T follicular helper cell (primary cell): ENCODE measurements around the gene EMILIN2.

Experiments used
- DNase-seq: peaks from one replicate; pipeline ENCODE4 v3.0.0-alpha.2; 2020; ENCODE audit warnings: low read depth

The EMILIN2 gene

DNA sequence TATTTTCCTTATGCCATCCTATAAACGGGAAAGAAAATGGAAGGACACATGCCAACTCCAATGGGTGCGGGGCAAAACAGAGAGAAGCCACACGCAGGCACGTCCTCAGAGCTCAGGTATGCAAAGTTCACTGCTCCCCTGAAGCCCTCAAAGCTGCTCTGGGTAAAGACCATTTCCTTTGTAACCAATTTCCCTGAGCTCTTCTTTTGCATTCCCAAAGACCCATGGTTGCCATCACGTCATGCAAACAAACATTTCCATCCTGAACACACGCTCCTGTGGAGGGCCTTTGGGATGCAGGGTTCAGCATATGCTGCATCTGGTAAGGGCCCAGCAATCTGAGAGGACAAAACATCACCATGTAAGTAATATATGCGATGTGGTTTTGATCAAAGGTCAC is 69.4 kb downstream of the EMILIN2 start:
- no peak for DNase-seq

DNA sequence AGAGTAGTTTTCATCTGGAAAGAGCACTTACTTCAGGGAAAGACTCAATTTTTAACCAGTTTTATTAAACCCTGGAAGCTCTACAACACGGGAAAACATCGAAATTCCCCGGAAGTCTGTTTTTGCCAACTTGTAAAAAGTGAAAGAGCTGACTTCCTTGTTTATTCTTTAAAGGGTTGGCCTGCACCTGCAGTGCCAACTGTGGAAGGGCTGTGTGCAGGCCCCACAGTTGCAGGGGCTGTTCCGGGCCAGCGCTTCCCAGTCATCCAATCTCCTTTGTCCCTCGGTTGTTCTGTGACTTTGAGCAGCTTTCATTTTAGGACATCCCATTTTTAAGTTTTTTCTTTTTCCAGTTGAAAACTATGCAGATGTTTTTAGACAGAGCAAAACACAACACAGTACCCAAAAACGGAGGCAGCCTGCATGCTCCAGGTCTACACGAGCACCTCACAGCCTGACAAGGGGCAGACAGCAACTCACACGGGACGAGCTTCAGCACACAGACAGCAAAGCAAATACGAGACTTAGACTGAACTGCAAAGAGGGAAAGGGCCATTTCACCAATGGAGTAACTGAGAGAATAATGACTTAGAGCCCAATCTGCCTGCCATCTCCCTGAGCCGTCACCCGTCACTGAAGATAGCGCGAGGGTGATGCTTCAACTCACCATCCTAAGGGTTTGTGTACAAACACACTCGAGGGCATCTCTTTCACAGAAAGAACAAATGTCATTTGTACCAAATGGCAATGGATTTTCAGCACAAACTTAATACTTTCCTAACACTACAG is 70.6 kb downstream of the EMILIN2 start:
- DNase-seq: no peak

DNA sequence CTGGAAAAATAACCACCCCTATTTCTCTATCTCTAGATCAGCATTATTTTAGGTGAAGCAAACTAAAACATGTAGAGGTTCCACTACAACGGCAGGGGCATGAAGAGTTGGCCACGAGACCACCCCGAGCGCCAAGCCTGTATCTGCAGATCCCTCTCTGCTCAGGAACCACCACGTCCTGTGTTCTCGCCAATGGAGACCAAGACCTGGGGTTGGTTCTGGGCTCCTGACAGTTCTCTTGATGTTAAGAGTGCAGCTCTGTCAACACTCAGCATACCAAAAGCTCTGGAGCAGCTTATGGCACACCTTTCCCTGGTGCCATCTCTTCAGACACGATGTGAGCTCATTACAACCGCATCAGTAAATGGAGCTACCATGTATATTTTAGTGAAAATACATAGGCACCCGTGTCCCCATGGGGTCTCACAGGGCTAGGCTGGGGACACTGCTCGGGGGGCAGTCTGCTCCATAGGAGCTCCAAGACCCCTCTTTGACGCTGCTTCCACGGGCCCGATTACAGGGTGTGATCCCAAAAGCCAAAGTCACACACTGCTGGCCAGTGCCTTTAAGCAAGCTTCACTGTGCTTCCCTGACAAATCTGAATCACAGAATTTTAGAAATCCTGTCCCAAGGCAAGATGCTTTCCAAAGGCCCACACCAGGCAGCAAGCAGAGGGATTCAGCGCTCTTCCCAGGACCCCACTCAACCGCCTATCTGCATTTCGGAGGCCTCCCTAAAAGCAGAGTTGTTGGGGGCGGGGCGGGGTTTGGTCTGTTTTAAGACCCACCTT is 72.2 kb downstream of the EMILIN2 start:
- DNase-seq: no peak

DNA sequence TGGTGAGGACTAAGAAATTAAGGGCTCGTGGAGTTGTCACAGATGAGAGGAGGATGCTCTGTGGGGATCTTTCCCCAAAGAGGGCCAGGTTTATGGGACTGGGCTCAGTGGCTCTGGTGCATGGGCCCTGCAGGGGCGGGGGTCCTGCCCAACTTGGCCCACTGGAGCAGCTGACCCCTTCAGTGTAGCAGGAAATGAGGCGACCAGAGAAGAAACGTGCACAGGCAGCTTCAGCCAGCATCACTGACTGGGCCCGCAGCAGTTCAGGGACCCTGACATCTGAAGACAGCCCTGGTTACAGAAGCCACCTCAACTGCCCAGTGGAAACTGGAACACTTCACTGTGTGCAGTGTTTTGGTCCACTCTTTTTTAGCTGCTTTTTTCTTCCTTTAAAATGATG is 72.8 kb downstream of the EMILIN2 start:
- DNase-seq: no peak

DNA sequence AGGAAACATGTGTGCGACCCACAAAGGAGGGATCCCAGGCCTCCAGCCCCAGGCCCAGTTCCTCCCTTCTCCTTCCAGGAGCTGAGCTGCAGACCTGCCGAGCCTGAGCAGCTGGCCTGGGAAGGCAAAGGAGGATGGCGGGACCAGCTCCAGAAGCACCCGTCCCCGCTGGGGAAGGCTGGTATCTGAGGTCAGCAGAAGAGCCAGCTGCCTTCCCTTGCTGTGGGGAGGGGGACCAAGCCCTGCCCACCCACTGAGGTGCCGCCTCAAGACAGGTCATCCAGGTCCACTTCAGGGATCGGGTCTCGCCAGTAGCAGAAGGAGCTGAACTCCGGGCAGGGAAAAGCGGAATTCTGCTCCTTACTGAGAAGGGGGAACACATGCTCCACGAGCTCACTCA is 73.2 kb downstream of the EMILIN2 start:
- no peak for DNase-seq

DNA sequence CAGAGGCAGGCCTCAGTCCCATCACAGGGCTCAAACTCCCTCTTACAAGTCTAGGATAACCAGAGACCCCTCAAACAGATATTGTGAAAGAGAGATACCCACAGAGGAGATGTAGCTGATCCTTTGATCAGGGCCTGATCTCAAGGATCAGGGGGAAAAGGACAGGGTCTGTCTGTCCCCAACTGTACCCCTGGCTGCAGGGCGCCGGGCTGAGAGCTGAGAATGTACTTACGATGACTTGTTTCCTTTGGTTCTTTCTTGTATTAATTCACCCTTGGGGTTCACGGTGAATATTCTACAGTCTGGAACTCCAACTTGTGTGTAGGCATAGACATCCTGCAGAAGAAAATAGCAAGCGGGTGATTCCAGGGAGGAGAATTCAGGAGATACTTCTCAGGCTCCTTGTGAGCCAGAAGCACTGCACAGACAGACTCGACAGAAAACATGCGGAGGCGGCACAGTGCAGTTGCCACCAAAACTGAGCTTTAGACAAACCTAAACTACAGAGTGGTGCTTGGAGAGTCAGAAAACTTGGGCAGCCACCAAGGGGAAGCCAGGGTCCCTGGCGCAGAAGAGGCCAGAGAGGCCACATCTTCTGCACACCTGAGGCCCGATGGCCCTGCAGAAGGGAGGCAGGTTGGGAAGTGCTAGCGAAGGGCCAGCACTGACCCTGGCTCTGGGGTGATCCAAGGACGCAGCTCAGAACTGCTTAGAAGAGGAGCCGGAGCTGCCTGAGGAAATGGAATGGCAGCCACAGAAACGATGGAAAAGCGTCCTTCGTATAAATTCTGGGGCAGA is 73.9 kb downstream of the EMILIN2 start:
- DNase-seq: no peak

DNA sequence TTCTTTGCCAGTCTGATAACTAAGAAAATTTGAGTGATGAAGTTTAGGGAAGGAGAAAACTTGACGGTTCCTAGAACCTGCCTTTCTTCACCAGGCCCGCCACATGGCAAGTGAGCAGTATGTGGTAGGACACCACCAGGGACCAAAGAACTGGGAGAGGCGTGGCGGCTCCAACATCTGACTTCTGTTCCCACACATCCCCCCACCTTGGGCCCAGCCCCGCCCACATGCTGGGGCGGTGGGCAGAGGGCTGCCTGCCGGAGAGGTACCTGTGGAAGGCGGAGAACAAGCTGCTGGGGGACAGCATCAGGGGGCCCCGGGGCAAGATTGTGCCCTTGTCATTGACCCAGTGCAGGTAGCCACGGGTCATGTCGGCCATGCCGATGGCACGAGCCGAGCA is 75.0 kb downstream of the EMILIN2 start:
- DNase-seq: no peak

DNA sequence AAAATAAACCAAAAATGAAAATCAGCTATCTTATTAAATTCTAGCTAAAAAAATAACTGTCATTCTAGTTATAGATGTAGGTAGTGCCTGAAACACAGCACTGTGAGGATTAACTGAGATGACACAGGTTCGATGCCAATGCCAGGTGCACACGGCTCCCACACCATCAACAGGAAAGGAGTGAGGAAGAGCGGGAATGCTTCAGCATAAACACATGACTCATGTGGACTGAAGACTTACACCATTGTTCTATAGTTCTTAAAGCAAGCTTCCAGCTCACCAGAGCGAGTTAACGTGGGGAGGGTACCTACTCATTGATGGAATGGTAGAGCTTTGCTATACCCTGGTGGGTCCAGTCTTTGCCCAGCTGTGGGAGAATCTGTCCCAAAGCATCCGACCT is 76.7 kb downstream of the EMILIN2 start:
- DNase-seq: no peak

DNA sequence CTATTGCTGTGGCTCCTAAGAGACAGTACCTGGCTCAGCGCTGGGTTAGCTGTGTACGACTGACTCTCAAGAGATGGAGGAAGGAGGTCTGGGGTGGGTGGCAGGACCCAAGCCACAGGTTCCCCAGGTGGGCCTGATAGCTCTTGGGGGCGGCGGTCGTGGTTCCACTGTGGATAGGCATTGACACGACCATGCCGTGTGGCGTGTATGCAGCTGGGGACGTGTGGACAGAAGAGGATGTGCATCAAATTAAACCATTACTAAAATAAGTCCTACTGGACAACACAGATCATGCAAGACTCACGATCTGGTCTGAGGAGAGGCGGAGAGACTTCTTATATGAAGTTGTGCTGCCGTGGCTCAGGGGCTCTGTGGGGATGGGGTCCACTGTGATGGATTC is 78.1 kb downstream of the EMILIN2 start:
- no peak for DNase-seq

DNA sequence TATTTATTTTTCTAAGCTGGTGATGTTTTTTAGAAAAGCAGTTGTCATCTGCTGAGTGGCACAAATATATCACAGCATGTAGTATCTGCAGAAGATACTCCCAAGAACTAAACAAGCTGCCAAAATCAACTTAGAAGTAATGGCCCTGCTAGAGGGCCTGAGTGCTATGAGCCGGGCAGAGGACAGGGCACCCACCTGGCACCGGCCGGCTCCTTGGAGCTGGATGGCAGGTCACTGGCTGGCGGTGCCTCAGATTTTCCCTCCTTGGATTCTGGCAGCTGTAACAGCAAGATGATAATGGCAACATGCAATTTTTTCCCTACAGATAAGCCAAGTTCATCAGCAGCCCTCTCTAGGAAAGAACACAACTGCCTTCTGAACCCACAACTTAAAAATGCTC is 79.7 kb downstream of the EMILIN2 start:
- DNase-seq: no peak

DNA sequence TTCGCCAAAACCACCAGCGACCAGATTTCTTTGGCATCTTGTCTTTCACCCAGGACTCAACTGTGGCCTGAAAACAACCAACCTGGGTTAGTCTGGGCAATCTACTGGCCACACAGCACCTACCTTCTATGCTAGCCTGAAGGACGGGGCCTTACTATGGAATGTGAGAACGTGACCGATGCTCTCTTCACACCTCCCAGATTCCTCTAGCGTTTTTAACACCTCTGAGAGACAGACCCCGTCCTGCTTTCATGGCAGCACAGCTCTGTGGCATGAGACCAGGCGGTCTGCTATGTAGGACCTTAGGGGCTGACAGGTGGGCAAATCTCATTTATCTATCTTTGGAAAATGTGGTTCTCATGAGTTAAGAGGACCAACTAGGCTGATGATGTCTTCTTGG is 80.9 kb downstream of the EMILIN2 start:
- no peak for DNase-seq

DNA sequence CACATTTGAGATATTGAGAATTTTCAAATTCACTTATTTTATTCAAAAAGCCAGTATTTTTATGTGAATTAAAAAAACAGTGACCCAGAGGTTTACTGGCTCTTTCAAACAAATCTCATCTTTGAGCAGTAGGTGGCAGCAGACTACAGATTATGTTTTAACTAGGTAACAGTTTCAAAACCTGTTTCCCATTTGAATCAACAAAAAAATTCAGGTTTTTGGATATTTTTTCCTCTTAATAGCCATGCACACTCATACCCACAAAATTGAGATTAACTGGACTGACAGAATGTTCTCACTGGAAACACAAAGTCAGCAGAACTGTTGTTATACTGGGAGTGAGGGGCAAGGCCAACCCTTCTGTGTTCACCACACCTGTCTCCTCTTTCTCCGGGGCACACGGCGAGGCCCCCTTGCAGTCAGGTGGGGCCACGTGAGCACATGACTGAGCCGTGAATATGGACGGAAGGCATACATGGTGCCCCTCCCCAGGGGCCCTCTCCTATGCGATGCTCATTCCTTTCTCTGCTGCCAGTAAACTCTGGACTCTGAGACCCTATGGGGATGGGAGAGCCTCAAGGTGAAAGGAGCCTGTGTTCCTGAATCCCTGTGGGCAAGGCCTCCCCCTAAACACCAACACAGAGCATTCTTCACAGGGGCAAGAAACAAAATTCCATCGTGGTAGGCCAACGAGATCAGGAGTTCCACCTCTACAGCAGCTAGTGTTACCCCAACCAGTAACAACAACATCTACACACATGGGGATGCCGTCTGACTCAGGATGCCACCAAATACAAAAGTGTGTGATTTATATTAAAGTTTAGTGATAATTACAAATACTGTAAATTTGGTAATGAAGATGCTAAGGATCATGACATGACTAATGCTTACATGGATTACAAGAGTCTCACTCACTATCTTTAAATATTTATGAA is 85.7 kb downstream of the EMILIN2 start:
- peak; percentile 32 for DNase-seq

DNA sequence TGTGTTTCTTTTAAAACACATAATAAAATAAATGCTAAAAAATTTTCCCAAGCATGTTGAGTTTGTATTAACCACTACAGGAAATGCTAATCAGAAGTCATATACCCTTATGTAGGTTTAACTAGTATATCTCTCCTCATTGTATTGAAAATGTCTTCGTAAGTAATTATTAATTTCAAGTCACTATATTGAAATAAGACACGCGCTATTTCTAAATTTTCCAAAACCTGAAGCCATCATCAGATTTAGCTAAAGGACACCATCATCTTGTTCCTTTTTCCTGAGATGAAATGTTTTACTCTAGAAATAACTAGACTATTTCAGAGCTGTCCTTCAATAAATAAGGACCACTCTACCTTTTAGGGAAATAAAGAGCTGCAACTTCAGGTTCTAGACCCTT is 87.2 kb downstream of the EMILIN2 start:
- DNase-seq: no peak

DNA sequence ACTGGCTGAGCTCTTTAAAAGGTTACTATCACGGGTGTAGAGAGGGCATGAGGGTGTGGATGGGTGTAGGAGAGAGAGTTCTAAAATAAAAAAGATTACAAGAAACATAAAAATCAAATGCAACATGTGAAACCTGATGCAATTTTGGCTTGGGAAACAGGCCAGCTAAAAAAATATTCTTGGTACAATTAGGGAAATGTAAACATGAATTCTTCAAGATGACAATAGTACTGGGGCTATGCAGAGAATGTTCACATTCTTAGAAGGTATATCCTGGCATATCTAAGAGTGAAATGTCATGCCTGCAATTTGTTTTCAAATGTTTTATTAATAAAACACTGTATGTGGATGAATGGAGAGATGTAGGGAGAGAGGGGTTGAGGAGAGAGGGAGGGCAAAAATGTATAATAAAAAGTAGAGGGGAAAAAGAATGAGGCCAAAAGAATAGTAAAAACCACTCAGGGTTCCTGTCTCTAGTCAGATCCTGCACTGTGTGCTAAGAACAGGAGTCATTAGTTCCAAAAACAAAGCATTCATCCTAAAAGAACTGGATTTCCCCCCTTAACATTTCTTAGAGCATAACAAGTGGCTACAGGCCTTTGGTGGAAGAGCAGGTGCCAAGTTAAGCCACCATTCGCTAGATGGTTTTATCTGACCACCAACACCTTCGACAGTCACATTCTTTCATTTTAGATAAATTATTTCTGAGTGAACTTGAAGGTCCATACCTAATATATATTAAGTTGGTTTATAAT is 88.8 kb downstream of the EMILIN2 start:
- no peak for DNase-seq

DNA sequence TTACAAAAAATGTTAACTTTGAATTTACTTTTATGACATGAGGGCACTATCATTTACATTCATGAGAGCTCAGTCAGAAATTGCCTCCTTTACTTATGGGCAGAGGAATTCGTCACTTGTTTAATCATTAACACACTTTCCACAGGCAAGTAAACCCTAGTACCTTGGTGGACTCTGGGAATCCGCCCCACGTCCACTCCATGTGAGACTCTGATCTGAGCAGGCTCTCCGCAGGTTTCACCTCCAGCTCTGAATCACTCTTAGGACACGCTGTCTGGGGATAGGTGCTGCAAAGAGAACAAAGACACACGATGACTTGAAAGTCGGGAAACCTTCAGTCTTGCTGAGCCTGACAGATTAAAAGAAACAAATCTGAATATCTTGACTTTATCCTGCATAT is 92.5 kb downstream of the EMILIN2 start:
- DNase-seq: no peak

DNA sequence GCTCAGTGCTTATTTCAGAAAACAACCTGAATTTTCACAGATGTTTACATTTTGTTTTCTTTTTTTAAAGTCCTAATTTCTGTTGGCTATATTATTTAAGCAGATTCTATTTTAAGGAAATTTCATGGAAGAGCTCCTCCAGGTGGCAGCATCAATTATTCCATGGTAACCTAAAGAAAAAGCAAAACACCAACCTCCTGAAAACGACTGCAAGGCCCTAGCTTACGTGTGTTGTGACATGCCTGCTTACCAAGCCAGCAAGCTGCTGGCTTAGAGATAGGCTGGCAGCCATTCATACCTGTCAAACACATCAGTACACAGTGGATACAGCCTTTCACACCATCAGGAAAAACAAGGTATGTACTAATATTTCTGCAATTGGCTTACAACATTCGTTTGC is 101.2 kb downstream of the EMILIN2 start:
- DNase-seq: no peak

DNA sequence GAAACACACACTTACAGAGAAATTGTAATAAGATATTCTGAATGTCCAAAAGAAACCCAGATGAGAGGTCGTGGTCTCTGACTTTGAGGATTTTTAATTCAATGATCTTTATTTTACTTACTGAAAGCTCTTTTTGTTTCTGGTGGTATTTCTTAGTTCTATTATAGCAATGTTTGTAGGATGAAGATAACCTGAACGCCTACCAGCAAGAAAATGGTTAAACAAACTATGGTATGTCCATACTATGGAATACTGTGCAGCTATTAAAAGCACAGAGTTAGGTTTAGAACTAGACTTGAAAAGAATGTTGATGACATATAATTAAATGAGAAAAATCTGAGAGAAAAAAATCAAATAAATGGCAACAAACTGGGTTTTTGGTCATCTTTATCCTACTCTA is 105.8 kb downstream of the EMILIN2 start:
- DNase-seq: no peak

DNA sequence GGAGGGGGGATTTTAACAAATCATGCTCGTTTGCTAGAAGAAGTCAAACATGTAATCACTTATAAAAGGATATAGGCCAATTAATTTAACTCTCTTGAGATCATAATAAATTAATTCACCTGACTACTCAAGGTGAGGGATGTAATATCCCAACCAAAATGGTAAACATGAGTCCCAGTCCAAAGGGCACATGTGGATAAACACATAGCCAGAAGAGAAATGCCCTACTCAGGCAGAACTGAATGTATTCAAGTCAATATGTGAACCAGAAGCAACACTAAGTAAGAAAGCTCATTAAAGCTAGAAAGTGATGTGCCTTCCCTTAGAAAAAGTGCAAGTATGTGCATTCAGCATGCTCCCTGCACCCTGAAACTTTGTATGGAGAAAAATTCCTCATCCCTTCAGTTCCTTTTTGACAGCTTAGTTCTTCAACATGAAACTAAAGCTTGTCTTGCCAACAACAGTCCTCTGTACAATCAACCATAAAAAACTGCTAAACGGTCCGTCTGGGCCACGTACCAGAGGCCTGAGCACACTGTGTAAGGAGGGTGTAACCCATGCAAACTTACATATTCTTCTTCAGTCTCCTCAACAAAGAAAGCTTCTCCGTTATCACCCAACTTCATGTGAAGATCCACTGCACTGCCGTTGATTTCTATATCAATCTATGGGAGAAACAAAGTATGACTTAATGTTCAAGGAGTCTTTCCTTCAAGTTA is 107.3 kb downstream of the EMILIN2 start:
- no peak for DNase-seq

DNA sequence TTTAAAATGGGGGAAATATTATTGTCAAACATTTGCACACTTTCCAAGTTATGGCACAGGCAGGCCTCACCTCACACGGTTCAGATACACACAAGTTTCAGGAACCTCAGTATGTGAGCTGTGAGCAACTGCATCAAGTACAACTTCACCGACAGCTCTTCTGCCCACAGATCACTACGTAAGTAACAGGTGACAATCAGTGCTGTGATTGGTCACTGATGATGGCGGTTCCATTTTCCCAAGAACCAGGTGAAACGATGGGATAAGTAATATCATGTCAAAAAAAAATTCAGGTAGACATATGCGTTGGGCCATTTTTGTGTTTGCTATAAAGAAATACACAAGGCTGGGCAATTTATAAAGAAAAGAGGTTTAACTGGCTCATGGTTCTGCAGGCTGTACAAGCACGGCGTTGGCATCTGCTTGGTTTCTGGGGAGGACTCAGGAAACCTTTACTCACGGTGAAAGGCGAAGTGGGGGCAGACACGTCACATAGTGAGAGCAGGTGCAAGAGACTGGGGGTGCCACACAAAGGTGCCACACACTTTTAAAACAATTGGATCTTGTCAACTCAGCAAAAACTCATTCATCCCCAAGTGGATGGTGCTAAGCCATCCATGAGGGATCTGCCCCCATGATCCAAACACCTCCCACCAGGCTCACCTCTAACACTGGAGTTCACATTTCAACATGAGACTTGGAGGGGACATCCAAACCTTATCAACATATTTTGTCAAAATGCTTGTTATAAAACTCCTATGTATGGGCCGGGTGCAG is 108.3 kb downstream of the EMILIN2 start:
- no peak for DNase-seq
